Left lung (tissue), 10 donors: ENCODE measurements around the gene MMAB. TPM values are rescaled to one million over a fixed set of nuclear protein-coding genes. Genes with fewer than 3 reads are reported as not detected.

Experiments used
- ATAC-seq: fragments of 200-7000 bp; cut with Tn5 transposase; one replicate; pipeline ENCODE4 v1.9.1; 2020; ENCODE audit warnings: moderate library complexity
- DNase-seq, 4 donors: peaks; one replicate each; pipeline ENCODE4 v3.0.0-alpha.2; 2013 to 2020
- H3K27ac ChIP-seq, 2 donors: fragments of 200-600 bp; sonication (generic) in 1 of 2; one replicate each; pipeline versions ENCODE4 v1.5.0 to v1.8.0; 2020 to 2021
- H3K27me3 ChIP-seq, 2 donors: fragments of 200-600 bp; sonication (generic) in 1 of 2; one replicate each; pipeline versions ENCODE4 v1.5.0 to v1.8.0; 2020 to 2021
- H3K36me3 ChIP-seq, 2 donors: fragments of 200-600 bp; sonication (generic) in 1 of 2; one replicate each; pipeline versions ENCODE4 v1.5.0 to v1.8.0; 2020 to 2021
- H3K4me1 ChIP-seq, 2 donors: fragments of 200-600 bp; one replicate each; pipeline ENCODE4 v1.8.0; 2021
- H3K4me3 ChIP-seq, 2 donors: fragments of 200-600 bp; sonication (generic) in 1 of 2; one replicate each; pipeline versions ENCODE4 v1.5.0 to v1.8.0; 2020 to 2021; ENCODE audit warnings: mild to moderate bottlenecking in 1 of 2
- H3K9me3 ChIP-seq, 2 donors: fragments of 200-600 bp; sonication (generic) in 1 of 2; one replicate each; pipeline versions ENCODE4 v1.5.0 to v1.8.0; 2020 to 2021
- CTCF ChIP-seq, 2 donors: fragments of 200-600 bp; sonication (generic) in 1 of 2; IDR thresholded peaks; one replicate each; pipeline versions ENCODE4 v1.5.0 to v1.8.0; 2021; ENCODE audit warnings: antibody characterized with exemption in 2 of 2
- intact Hi-C, 2 donors: fragments of 100-400 bp; cut with DNase I; formaldehyde crosslinking; loops; one replicate each; pipeline versions ENCODE4 v1.11.2 to v1.14.2; 2022
- polyA plus RNA-seq, 6 donors: library from polyadenylated mRNA; unstranded; fragments of 120-200 nt; gene quantifications; one replicate each; pipeline ENCODE4 v1.2.1, GENCODE V29; 2013; ENCODE audit not compliant: insufficient read length in 6 of 6
- total RNA-seq, 2 donors: library from RNA; stranded (reverse); fragmentation: NEBNext Ultra II Directional; extraction: Animal tissue kit (Norgen Biotek cat#: 25700); gene quantifications; one replicate each; pipeline ENCODE4 v1.2.1, GENCODE V29; 2021
- donor health status: DM: no; HTN: yes; CAD: no.
- donor health status: DM: no; HTN: no; CAD: no.

The MMAB gene
- total and polyA plus RNA-seq, 8 donors, result 24.9 to 76.1 (median 32.3) TPM

GRCh38 chr12:109554761-109555160 is 18.5 kb downstream of the MMAB start:
- intact Hi-C loops, result no loop called here
- no peak for TF ChIP-seq CTCF (IDR thresholded peaks at IDR 0.05)
- Histone ChIP-seq H3K27ac (no peak overlapping the region), H3K36me3 (peaks cover 0 to 15% of the 10 kb centered on the region in 2 donors), H3K9me3 (no peaks in the 10 kb centered on the region), H3K27me3 (peaks cover 0 to 31% of the 10 kb centered on the region in 2 donors), H3K4me1 (no peaks in the 10 kb centered on the region), H3K4me3 (no peak overlapping the region)
- ATAC-seq (no peak), DNase-seq (no peak)

- DNase-seq (no peak), ATAC-seq (no peak)
- Histone ChIP-seq H3K36me3 (peaks cover 0 to 12% of the 10 kb centered on the region in 2 donors), H3K4me1 (no peaks in the 10 kb centered on the region), H3K4me3 (no peak overlapping the region), H3K27ac (no peak overlapping the region), H3K9me3 (no peaks in the 10 kb centered on the region), H3K27me3 (peaks cover 0 to 37% of the 10 kb centered on the region in 2 donors)
- intact Hi-C loops, result no loop called here
- TF ChIP-seq CTCF (IDR thresholded peaks at IDR 0.05), result no peak
Observed at GRCh38 chr12:109553906-109554500, 19.3 kb downstream of the MMAB start.

- peaks cover 0 to 10% of the 10 kb centered on the region in 2 donors for H3K36me3 ChIP-seq
- no peak overlapping the region for H3K4me3 ChIP-seq
- intact Hi-C loops, result no loop called here
- DNase-seq (no peak), ATAC-seq (no peak)
- H3K9me3 ChIP-seq, result no peaks in the 10 kb centered on the region
- H3K27ac ChIP-seq, result no peak overlapping the region
- H3K4me1 ChIP-seq, result no peaks in the 10 kb centered on the region
- no peak for TF ChIP-seq CTCF (IDR thresholded peaks at IDR 0.05)
- H3K27me3 ChIP-seq, result peaks cover 0 to 42% of the 10 kb centered on the region in 2 donors
Observed at GRCh38 chr12:109553483-109553882, 19.8 kb downstream of the MMAB start.

- no peaks in the 10 kb centered on the region for H3K4me1 ChIP-seq
Observed at GRCh38 chr12:109552971-109553370, 20.3 kb downstream of the MMAB start.

GRCh38 chr12:109551108-109551507 is 22.2 kb downstream of the MMAB start:
- Histone ChIP-seq H3K36me3 (no peaks in the 10 kb centered on the region), H3K4me1 (no peaks in the 10 kb centered on the region), H3K4me3 (no peak overlapping the region), H3K27me3 (peaks cover 0 to 57% of the 10 kb centered on the region in 2 donors), H3K27ac (no peak overlapping the region), H3K9me3 (no peaks in the 10 kb centered on the region)
- intact Hi-C loops, result no loop called here
- ATAC-seq (no peak), DNase-seq (no peak)
- TF ChIP-seq CTCF (IDR thresholded peaks at IDR 0.05), result no peak

More at GRCh38 chr12:109552971-109553370, 20.3 kb downstream of the MMAB start:
- Histone ChIP-seq H3K9me3 (no peaks in the 10 kb centered on the region), H3K27ac (no peak overlapping the region), H3K27me3 (peaks cover 0 to 47% of the 10 kb centered on the region in 2 donors), H3K4me3 (no peak overlapping the region), H3K36me3 (peaks cover 0 to 6% of the 10 kb centered on the region in 2 donors)
- no peak for TF ChIP-seq CTCF (IDR thresholded peaks at IDR 0.05)
- DNase-seq (no peak), ATAC-seq (no peak)
- intact Hi-C loops, result no loop called here
